Germinal center (tissue), 1 donor: Measurements from ENCODE around the gene FOXP1.
"Not testable (repeated sequence)": the region's sequence is repeated elsewhere in the genome, so short reads cannot be mapped to it uniquely, and the experiment has no call there.

Source experiments
- DNase-seq: peaks from one replicate; pipeline ENCODE4 v3.0.0; 2012; ENCODE audit warnings: mixed read lengths, low spot score

FOXP1 gene

DNA sequence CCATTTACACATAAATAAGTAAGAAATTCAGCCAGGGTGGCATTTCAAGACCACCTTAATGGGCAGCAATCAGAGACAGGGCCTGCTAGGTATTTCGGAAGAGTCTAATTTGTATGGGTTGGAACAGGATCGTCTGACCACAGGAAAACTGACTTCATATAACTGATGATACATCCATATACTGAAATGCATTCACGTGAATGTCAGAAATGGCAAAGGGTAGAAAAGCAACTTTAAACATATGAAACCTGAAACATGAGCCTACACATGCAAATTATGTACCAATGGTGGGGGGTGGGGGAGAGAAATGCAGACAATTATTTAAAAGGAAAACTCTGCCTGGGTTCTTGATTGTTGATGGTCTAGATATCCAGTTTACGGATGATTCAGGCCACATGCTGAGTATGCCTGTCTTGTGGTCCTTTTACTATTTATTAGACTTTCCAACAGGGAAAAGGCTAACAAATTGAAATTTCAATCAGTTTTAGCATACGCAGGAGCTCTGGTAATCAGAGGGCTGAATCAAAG, 582.2 kb downstream of the FOXP1 start:
- no peak for DNase-seq

DNA sequence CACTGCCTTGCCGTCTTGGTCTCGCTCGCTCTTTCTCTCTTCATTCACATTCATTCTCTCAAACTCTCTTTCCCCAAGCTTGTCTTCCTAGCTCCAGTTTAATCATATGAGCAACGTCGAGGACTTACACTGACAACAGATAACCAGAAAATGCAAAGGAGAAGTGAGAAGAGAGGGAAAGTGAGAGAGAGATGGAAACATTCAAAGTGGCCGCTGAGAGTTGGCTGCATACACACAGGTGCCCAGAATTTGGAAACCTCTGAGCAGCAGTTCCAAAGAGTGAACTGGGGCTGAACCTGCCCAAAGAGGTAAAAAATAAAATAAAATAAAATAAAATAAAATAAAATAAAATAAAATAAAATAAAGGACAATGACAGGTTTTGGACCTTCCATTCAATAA, 583.0 kb downstream of the FOXP1 start:
- no peak for DNase-seq

GRCh38 chr3:70999730-71000129, 583.8 kb downstream of the FOXP1 start:
- no peak for DNase-seq

DNA sequence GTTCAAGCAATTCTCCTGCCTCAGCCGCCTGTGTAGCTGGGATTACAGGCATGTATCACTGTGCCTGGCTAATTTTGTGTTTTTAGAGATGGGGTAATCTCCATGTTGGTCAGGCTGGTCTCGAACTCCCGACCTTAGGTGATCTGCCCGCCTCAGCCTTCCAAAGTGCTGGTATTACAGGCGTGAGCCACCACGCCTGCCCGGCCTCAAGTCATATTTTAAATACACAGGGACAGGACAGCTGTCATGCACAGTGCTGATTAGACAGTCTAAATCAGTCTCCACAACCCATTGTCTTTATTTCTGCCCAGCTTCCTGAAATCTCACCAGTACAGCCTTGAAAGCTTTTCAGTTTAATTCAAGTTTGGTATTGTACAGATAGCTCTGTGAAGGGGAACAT, 587.4 kb downstream of the FOXP1 start:
- DNase-seq = no peak

DNA sequence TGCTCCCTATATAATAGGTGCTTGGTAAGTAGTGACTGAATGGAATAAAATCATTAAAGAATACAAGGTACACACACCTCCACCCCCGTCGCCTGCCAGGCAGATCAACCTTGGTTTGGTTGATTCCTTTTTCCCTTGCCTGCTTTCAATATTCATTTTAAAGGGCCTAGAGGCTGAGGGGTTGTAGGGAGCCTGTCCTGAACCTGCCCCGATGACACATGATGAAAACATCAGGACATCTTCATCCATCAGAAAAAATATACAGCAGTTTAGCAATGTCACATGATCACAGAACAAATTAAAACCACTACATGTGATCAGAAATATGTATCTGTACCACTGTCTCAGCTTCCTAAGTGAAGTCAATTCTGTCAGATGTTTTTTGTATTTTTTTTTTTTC, 588.9 kb downstream of the FOXP1 start:
- DNase-seq = no peak

DNA sequence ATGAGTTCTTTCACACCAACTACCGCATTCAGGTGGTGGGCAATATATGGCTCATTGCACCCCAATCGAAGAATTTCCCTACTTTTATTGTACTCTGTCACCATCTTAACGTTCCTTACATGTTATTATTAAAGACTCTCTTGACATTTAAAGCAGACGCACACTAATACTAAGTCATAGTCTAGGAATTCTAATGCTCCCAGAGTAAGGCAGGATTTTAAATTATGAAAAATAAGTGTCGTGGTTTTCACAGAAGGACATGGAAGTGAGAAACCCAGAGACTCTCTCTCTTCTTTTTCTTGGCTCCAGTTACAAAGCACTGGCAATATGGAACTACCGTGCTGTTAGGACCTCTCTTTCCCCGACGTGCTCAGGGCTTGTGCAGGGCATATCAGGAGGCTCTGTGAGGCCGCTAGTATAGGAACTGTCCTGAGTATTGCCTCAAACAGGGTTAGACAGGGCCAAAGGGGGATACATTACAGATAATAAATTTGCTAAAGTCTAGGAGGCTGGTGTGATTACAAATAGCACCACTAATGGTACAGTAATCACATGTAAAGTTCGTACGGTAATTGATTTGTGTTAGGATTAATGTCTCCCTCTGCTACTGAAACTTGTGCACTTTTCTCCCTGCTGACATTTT, 590.8 kb downstream of the FOXP1 start:
- DNase-seq = no peak

- DNase-seq = no peak
These were observed 591.4 kb downstream of the FOXP1 start for GRCh38 chr3:70992131-70992530.

DNA sequence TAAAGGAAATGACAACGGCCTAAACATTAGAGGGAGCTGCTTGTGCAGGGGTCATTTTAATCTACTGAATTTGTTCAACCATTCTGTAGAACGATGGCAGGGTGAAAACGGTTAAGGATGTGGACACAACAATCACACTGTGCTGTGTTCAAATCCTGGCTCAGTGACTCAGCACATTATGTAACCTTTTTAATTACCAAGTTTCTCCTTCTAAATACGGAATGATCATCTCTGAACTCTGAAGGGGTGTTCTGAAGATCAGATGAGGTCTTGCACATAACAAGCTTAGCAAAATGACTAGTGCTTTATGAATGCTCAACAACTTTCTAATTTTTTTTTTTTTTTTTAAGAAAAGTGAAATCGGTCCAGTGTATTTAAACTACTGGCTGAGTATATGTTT, 592.8 kb downstream of the FOXP1 start:
- DNase-seq = no peak

DNA sequence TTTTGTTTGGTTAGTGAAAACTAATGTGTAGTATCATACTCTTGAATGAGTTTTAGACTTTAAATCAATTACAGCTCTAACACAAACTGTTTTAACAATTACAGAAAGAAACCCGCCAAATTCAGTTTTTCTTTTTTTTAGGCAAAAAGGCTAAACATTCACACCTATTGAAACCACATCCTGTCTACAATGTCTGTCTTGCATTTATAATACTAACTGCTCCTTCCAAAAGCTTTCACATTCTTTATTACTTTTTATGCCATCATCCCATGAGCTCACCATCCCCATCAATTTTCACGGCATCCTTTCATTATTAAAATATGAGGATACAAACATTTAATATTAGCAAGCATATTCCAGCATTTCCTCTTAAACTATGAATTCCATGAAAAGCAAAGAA, 593.3 kb downstream of the FOXP1 start:
- DNase-seq = no peak

- no peak for DNase-seq
These were observed 594.4 kb downstream of the FOXP1 start for GRCh38 chr3:70989174-70989573.

- no peak for DNase-seq
These were observed 595.4 kb downstream of the FOXP1 start for GRCh38 chr3:70988111-70988510.

DNA sequence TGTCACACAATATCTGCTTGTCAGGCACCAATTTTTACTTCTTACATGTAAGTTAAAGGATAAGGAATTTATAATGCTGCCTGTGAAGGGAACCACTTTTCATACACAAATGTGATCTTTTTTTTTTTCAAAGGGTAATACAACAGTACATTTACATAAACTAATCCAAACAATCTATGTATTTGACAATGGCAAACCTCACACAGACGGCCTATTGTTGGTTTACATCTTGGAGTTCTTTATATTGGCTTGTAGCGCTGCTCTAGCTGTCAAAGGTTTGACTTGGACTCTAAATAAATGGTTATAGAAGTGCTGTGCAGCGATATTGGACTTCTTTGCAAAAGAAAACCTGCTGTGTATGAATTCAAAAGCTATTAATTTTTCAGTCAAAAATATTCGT, 598.0 kb downstream of the FOXP1 start:
- no peak for DNase-seq

DNA sequence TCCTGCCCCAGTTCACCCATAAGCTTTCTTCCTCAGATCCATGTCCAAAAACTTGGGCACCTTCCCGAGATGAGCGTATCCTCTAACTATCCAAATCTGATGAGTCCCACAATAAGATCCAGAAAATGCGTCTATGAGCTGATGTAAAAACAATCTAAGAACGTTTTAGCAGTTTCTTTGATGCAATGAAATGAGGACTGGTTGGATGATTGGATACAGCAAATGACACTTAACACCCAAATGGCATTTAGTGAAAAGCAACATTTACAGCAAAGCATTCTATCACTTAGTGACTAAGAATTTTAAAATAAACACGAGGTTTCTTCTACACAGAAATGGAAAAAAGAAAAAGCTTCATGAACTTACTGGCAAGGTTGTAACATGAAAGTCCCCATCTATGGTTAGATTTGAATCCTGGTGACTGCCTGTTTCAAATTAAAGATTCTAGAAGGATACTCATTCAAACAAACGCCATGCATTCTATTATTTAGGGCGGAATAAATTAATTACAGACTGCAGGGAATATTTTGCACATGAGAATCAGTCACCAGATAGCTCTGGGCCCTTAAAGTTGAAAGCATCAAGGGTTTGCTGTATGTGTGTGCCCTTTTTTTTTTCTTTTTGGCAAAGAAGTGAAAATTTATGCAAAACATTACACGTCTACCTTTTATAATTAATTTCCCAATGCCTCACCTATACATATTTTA, 598.6 kb downstream of the FOXP1 start:
- DNase-seq = no peak

- no peak for DNase-seq
These were observed 600.8 kb downstream of the FOXP1 start for GRCh38 chr3:70982700-70983140.

DNA sequence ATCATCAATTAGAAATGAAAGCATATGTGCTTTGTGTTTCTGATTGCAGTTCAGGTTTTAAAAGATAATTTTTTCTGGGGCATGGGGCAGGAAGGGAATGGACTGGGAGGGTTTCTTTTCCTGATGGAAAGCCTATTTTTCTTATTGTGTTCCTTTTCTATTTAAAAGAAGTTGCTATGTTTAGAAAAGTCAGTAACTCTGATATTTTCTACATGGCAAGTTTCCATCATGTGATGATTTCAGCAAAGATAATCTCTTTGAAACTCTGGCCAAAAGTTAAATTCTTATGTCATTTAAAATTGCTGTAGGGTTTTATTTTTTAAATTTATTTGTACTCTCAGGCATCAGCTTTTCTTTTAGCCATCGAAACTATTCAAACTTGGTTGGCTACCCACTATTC, 601.2 kb downstream of the FOXP1 start:
- no peak for DNase-seq

DNA sequence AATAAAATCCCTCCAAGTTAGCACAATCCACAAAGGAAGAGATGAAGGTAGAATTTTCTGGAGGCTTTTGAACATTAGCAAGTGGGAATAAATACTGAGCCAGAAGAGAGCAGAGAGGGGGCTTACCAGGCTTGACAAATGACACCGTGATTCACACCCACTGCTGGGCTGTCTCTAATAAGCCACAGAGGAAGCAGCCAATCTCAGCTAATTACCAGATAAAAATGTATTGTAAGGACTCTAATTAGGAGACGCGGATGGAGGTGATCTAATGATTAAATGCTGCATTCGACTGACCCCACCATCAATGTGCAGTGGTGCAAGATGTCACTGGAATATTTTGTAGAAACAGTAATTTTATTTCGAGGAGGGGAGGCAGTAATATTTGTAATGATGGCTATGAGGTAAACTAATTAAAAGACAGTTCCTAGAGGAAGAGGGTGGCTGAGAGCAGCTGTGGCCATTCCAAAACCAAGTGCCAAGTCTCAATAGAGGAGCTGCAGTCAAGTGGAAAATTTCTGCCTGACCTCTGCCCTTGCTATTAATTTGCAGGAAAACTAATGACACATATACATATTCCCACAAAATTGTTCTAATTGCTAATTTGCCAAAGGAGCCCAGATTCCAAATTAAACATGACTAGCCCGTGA, 602.2 kb downstream of the FOXP1 start:
- no peak for DNase-seq

DNA sequence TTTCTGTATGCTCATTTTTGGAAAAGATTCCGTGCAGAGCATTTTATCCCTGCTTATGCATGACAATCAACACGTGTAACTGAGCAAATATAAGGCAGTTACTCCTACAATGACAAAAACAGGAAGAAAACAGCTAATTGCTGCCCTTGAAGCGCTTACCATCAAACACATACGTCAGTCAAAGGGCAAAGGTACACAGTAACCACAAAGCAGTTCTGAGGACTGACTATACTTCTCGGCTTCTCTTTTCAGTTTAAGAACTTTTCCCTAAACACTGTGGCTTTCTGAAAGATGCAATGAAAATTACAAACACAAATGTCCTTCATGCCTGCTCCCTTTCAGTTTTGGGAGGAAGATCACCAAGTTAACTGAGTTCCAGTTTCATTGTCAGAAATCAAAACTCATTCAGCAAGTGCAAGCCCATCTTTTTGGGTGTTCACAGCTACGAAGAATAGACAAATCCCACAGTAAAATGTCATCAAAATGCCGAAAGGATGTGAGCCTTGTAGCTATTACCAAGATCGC, 602.8 kb downstream of the FOXP1 start:
- DNase-seq = no peak

DNA sequence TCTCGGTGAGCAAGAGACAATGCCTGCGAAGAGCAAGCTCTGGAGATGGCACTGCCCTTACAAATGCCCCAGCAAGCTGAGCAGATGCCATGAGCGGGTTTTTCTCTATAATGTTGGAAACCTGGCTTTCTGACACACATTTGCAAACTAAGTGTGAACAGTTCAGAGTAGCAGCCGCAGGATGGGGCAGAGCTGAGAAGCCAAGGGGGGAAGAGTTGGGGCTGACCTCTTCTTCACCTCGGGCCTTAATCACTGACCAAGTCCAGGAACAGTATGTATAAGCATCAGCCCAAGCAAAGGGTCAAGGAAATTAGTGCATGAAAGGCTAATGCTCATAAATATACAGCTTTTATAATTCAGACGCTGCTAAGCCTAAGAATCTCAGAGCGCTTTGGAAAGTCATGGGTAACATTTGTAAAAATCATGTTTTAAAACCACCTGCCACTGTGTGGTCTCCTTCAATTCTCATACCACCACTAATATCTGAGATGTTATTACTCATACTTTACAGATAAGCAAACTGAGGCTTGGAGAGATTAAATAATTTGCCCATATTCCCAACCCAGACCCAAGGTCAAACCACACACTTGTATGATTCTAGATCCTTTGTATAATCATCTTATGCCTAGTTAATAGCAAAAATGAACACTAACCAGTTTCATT, 603.4 kb downstream of the FOXP1 start:
- no peak for DNase-seq

DNA sequence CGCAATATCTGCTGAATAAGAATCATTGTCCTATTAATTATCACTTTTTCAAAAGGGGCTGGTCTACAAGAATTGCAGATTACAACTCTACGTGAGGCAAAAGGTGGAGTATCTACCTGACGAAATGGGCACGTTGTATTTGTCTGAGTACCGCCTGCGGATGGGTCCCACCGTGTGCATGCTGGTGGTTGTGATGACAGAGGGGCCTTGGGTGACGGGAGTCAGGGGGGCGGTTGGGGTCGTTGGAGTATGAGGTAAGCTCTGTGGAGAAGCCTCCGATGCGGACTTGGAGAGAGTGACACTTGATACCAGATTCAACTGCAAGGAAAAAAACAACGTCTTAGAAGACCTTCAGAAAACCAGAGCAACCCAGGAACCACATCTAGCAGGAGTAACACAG, 605.8 kb downstream of the FOXP1 start:
- DNase-seq = no peak

- DNase-seq = not testable (repeated sequence)
These were observed 607.5 kb downstream of the FOXP1 start for GRCh38 chr3:70975981-70976380.

DNA sequence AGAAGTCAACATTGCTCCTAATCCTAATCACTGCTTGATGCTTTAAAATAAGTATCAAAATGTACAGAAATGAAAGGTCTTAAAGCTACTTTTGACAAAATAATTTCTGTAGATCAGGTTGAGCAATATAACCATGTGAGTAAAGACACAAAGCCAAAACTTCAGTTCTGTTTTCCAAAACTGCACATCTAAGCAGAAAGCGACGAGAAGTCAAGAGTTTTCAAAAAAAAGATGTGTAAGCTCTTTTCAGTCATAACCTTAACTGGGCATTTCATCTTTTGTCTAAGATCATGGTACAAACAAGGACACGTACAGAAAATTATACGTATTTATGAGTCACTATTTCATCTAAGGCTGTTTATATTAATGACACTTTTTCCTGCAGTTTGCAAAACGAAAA, 608.8 kb downstream of the FOXP1 start:
- DNase-seq = no peak

DNA sequence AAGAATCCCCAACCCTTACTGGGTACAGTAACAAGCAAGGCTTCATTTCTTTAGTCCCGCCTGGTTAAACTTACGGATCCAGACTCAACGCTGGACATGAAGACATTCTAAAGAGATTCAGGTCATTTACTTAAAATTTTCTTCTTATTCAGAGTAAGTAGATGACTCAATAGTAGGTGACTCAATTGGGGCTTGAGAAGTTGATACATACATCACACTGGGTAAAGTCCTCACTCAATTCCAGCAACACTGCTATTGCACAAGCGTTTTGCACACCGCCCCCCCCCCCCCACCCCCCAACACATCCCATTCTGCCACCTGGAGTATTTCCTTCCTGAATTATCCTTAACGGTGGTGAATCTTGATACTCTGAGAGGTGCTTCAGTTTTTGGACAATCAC, 610.0 kb downstream of the FOXP1 start:
- DNase-seq = no peak
